Peyer's patch (tissue), 4 donors: ENCODE data around the gene PRDX4. TPM values are rescaled to one million over a fixed set of nuclear protein-coding genes. Genes with fewer than 3 reads are reported as not detected.

Experiments
- DNase-seq, 3 donors: peaks; one replicate each; pipeline ENCODE4 v3.0.0-alpha.2; 2017 to 2019
- H3K27ac ChIP-seq, 4 donors: fragments of 200-600 bp; sonication (generic); one replicate each; pipeline ENCODE4 v1.5.1; 2016 to 2019
- H3K27me3 ChIP-seq, 2 donors: fragments of 200-600 bp; sonication (generic); one replicate each; pipeline ENCODE4 v1.5.1; 2019
- H3K36me3 ChIP-seq, 3 donors: fragments of 200-600 bp; sonication (generic); one replicate each; pipeline ENCODE4 v1.5.1; 2016 to 2019
- H3K4me1 ChIP-seq, 4 donors: fragments of 200-600 bp; sonication (generic); one replicate each; pipeline ENCODE4 v1.5.1; 2016 to 2019
- H3K4me3 ChIP-seq, 4 donors: fragments of 200-600 bp; sonication (generic); 1 replicate in 3 of 4; 2 replicates in 1 of 4; pipeline ENCODE4 v1.5.1; 2016 to 2019; ENCODE audit warnings: mild to moderate bottlenecking in 1 of 4
- H3K9me3 ChIP-seq, 4 donors: fragments of 200-600 bp; sonication (generic); one replicate each; pipeline ENCODE4 v1.5.1; 2016 to 2019; ENCODE audit warnings: mild to moderate bottlenecking in 1 of 4
- CTCF ChIP-seq, 6 experiments: fragments of 450-650 bp in 4 of 6; fragments of 200-600 bp in 2 of 6; sonication (generic) in 1 of 6; IDR thresholded peaks; one replicate each; pipeline ENCODE4 v1.5.1; 2017 to 2019; ENCODE audit warnings: antibody characterized with exemption in 6 of 6, mild to moderate bottlenecking in 3 of 6, moderate library complexity in 1 of 6
- POLR2A ChIP-seq, 2 donors: fragments of 450-650 bp; IDR thresholded peaks; one replicate each; pipeline ENCODE4 v1.5.1; 2017; ENCODE audit warnings: antibody characterized with exemption in 2 of 2, mild to moderate bottlenecking in 2 of 2, moderate library complexity in 2 of 2
- total RNA-seq, 4 donors: library from RNA; depleted of rRNA; stranded (reverse); fragments of >200 nt; gene quantifications; one replicate each; pipeline ENCODE4 v1.1.0, GENCODE V29; 2016

PRDX4 gene
- total RNA-seq, 4 donors from 2014 or later: 5.8 to 33.0 (median 30.8) TPM

DNA sequence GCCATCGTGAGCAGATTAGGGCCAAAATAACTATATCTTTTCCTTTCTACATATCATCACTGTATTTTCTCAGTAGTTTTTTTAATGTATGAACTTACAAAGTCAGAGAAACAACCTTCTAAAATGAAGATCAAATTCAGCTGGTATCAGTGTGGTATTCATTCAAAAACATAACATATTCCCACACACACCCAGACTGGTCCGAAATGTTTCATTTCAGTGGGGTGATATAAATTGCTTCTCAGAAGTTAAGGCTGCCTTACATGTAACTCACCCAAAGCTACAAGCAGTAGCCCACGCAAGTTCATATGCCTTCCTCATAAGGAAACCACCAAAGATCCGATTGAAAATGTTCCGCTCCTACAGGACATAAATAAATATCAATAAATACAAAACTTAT lies 37.9 kb downstream of the PRDX4 start:
- Histone ChIP-seq H3K4me3 (no peak overlapping the region), H3K27me3 (no peaks in the 10 kb centered on the region), H3K36me3 (peaks cover 0 to 13% (median 0%) of the 10 kb centered on the region in 3 donors), H3K9me3 (no peaks in the 10 kb centered on the region), H3K4me1 (no peaks in the 10 kb centered on the region), H3K27ac (no peak overlapping the region)
- no peak for TF ChIP-seq POLR2A (IDR thresholded peaks at IDR 0.05)
- DNase-seq: no peak

DNA sequence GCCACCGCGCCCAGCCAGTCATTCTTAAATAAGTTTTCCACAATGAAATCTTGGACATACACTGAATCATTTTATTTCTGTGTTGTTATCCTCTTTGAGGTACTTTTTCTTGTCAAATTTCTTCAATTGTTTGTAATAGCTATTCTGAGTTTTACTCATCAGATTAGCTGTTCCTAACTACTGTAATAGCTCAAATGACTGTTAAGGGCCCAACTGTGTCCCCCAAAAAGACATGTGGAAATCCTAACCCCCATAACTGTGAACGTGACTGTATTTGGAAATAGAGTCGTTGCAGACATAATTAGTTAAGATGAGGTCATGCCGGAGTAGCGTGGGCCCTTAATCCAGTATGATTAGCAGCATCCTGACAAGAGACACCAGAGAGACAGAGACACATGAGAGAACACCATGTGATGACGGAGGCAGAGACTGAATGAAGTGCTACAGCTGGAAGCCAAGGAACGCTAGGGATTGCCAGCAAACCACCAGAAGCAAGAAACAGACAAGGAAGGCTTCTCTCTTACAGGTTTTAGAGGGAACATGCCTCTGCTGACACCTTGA lies 52.9 kb downstream of the PRDX4 start:
- H3K4me3 ChIP-seq: no peak overlapping the region
- H3K27me3 ChIP-seq: no peaks in the 10 kb centered on the region
- H3K4me1 ChIP-seq: no peaks in the 10 kb centered on the region
- H3K36me3 ChIP-seq: peaks cover 0 to 15% (median 0%) of the 10 kb centered on the region in 3 donors
- H3K27ac ChIP-seq: no peak overlapping the region
- no peak for TF ChIP-seq CTCF (IDR thresholded peaks at IDR 0.05)
- no peak for TF ChIP-seq POLR2A (IDR thresholded peaks at IDR 0.05)
- H3K9me3 ChIP-seq: no peaks in the 10 kb centered on the region
- no peak for DNase-seq

DNA sequence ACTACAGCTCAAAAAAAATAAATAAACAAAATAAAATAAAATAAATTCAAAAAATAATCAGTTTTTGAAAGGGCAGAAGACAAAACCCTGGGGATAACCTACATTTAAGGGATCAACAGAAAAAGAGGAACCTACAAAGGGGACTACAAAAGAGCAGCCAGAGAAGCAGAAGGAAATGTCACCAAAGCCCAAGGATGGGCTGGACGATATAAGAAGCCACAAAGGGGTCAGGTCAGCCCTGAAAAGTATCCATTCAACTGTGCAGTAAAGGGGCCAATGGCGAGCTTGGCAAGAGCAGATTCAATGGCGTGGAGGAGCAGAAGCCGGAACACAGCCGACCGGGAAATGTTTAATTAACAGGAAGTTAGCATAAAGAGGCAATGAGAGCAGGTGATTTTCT lies 58.9 kb downstream of the PRDX4 start:
- TF ChIP-seq POLR2A (IDR thresholded peaks at IDR 0.05) (no peak), CTCF (IDR thresholded peaks at IDR 0.05) (no peak)
- no peak overlapping the region for H3K27ac ChIP-seq
- H3K27me3 ChIP-seq: no peaks in the 10 kb centered on the region
- H3K36me3 ChIP-seq: peaks cover 0 to 10% (median 0%) of the 10 kb centered on the region in 3 donors
- H3K4me3 ChIP-seq: no peak overlapping the region
- H3K9me3 ChIP-seq: no peaks in the 10 kb centered on the region
- no peak for DNase-seq
- no peaks in the 10 kb centered on the region for H3K4me1 ChIP-seq

DNA sequence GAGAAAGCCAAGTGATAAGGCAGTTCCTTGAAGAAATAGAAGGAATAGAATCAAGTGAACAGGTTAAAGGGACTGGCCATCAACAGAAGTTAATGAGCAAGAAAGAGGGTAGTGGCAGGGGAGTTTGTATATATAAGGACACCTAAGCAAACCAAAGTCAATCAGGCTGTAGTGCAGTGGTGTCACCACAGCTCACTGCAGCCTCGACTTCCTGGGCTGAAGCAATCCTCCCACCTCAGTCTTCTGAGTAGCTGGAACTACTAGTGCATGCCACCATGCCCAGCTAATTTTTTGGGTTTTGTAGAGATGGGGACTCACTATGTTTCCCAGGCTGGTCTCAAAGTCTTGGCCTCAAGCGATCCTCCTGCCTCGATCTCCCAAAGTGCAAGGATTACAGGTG lies 59.9 kb downstream of the PRDX4 start:
- Histone ChIP-seq H3K36me3 (no peaks in the 10 kb centered on the region), H3K27ac (no peak overlapping the region), H3K4me3 (no peak overlapping the region), H3K9me3 (no peaks in the 10 kb centered on the region), H3K27me3 (no peaks in the 10 kb centered on the region), H3K4me1 (no peaks in the 10 kb centered on the region)
- no peak for TF ChIP-seq CTCF (IDR thresholded peaks at IDR 0.05)
- no peak for TF ChIP-seq POLR2A (IDR thresholded peaks at IDR 0.05)
- no peak for DNase-seq

GRCh38 chrX:23729214-23729613 lies 61.9 kb downstream of the PRDX4 start:
- H3K27me3 ChIP-seq: no peaks in the 10 kb centered on the region
- H3K36me3 ChIP-seq: no peaks in the 10 kb centered on the region
- no peaks in the 10 kb centered on the region for H3K9me3 ChIP-seq
- TF ChIP-seq POLR2A (IDR thresholded peaks at IDR 0.05): no peak
- TF ChIP-seq CTCF (IDR thresholded peaks at IDR 0.05): no peak
- H3K4me3 ChIP-seq: no peak overlapping the region
- H3K27ac ChIP-seq: no peak overlapping the region
- H3K4me1 ChIP-seq: no peaks in the 10 kb centered on the region
- no peak for DNase-seq

DNA sequence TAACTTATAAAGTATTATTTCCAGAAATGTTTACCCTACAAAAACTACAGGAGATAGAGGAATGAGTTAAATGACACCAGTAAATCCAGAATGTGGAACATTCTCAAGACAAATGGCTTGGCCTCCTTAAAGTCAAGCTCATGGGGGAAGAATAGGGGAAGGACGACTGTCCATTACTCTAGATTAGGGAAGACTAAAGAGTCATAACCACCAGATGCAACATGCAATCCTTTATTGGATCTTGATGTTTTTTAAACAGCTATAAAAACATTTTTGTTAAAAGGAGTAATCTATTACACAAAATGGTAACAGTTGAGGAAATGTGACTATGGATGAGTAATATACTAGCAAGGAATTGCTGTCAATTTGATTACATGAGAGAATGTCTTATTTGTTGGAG lies 64.7 kb downstream of the PRDX4 start:
- Histone ChIP-seq H3K27me3 (no peaks in the 10 kb centered on the region), H3K9me3 (no peaks in the 10 kb centered on the region), H3K36me3 (no peaks in the 10 kb centered on the region), H3K4me3 (no peak overlapping the region), H3K27ac (no peak overlapping the region), H3K4me1 (no peaks in the 10 kb centered on the region)
- TF ChIP-seq CTCF (IDR thresholded peaks at IDR 0.05): no peak
- no peak for TF ChIP-seq POLR2A (IDR thresholded peaks at IDR 0.05)
- no peak for DNase-seq
